GM19438 (cell line): ENCODE measurements around the gene PRORP.
"Not testable (repeated sequence)": the region's sequence is repeated elsewhere in the genome, so short reads cannot be mapped to it uniquely, and the experiment has no call there.

Experiments
- ATAC-seq: cut with Tn5 transposase; IDR thresholded peaks from one replicate; pipeline ENCODE4 v1.9.1; 2021; ENCODE audit warnings: low read depth; ENCODE audit not compliant: unreplicated experiment

The PRORP gene

GRCh38 chr14:35134329-35135123, 12.2 kb downstream of the PRORP start:
- ATAC-seq = no peak

GRCh38 chr14:35138585-35138984, 16.2 kb downstream of the PRORP start:
- no peak for ATAC-seq

- no peak for ATAC-seq
These were observed 18.6 kb downstream of the PRORP start for GRCh38 chr14:35140718-35141581.

GRCh38 chr14:35144029-35144428, 21.7 kb downstream of the PRORP start:
- no peak for ATAC-seq

GRCh38 chr14:35146711-35147149, 24.4 kb downstream of the PRORP start:
- ATAC-seq = no peak

GRCh38 chr14:35147186-35147585, 24.8 kb downstream of the PRORP start:
- no peak for ATAC-seq

GRCh38 chr14:35147711-35148110, 25.4 kb downstream of the PRORP start:
- ATAC-seq = no peak

- ATAC-seq = no peak
These were observed 26.9 kb downstream of the PRORP start for GRCh38 chr14:35149239-35149638.

- ATAC-seq = not testable (repeated sequence)
These were observed 30.2 kb downstream of the PRORP start for GRCh38 chr14:35152531-35152930.

- ATAC-seq = no peak
These were observed 31.7 kb downstream of the PRORP start for GRCh38 chr14:35154016-35154415.

- ATAC-seq = no peak
These were observed 33.6 kb downstream of the PRORP start for GRCh38 chr14:35155962-35156361.

GRCh38 chr14:35158491-35158890, 36.1 kb downstream of the PRORP start:
- ATAC-seq = no peak

GRCh38 chr14:35158951-35159653, 36.8 kb downstream of the PRORP start:
- no peak for ATAC-seq

- ATAC-seq = no peak
These were observed 37.5 kb downstream of the PRORP start for GRCh38 chr14:35159742-35160409.

- ATAC-seq = no peak
These were observed 38.9 kb downstream of the PRORP start for GRCh38 chr14:35161231-35161630.

- no peak for ATAC-seq
These were observed 41.0 kb downstream of the PRORP start for GRCh38 chr14:35163384-35163783.

GRCh38 chr14:35164849-35165248, 42.5 kb downstream of the PRORP start:
- no peak for ATAC-seq

- ATAC-seq = no peak
These were observed 45.1 kb downstream of the PRORP start for GRCh38 chr14:35167496-35167895.
